Activated CD4-positive, alpha-beta T cell treated with anti-CD3 and anti-CD28 coated beads, Interleukin-2, amount 50 U/mL, for 1 hour (primary cell): ENCODE measurements around the gene STRIP1.

Source experiments
- DNase-seq: peaks from one replicate; pipeline ENCODE4 v3.0.0-alpha.2; 2020

Gene STRIP1, protein sequence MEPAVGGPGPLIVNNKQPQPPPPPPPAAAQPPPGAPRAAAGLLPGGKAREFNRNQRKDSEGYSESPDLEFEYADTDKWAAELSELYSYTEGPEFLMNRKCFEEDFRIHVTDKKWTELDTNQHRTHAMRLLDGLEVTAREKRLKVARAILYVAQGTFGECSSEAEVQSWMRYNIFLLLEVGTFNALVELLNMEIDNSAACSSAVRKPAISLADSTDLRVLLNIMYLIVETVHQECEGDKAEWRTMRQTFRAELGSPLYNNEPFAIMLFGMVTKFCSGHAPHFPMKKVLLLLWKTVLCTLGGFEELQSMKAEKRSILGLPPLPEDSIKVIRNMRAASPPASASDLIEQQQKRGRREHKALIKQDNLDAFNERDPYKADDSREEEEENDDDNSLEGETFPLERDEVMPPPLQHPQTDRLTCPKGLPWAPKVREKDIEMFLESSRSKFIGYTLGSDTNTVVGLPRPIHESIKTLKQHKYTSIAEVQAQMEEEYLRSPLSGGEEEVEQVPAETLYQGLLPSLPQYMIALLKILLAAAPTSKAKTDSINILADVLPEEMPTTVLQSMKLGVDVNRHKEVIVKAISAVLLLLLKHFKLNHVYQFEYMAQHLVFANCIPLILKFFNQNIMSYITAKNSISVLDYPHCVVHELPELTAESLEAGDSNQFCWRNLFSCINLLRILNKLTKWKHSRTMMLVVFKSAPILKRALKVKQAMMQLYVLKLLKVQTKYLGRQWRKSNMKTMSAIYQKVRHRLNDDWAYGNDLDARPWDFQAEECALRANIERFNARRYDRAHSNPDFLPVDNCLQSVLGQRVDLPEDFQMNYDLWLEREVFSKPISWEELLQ

DNA sequence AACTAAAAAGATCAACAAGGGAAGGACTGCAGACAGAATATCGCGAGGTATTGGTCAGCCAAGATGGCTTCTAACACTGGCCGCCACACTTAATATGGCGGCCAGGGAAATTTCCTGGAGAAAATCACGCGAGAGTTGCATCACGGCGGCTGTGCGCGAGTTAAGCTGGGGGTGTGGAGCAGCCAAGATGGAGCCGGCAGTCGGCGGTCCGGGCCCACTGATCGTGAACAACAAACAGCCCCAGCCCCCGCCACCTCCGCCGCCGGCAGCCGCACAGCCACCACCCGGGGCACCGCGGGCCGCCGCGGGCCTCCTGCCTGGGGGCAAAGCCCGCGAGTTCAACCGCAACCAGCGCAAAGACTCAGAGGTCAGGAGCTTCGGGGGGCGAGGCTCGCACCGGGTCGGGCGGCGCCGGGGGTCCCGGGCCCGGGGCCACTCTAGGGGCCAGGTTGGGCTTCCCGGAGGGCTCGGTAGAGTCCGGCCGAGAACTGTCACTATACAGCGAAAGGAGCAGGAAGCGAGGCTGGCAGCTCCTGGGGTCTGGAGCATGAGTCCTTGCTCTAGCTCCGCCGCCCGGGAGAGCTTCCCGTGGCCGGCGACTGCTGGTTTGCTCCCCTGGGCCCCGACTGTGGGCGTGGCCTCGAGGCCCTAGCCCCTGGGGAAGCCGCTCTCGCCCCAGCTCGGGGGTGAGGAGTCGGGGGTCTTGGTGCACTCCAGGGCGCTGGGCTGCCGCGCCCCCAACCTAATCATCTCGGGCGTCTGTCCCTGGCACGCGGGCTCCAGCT lies at the start of gene STRIP1:
Gene STRIP1 (plus strand): TSS at position 174 of the 785 bp plus-strand sequence. CDS start 14 bp downstream, at position 188.
- peak; percentile 90 for DNase-seq

DNA sequence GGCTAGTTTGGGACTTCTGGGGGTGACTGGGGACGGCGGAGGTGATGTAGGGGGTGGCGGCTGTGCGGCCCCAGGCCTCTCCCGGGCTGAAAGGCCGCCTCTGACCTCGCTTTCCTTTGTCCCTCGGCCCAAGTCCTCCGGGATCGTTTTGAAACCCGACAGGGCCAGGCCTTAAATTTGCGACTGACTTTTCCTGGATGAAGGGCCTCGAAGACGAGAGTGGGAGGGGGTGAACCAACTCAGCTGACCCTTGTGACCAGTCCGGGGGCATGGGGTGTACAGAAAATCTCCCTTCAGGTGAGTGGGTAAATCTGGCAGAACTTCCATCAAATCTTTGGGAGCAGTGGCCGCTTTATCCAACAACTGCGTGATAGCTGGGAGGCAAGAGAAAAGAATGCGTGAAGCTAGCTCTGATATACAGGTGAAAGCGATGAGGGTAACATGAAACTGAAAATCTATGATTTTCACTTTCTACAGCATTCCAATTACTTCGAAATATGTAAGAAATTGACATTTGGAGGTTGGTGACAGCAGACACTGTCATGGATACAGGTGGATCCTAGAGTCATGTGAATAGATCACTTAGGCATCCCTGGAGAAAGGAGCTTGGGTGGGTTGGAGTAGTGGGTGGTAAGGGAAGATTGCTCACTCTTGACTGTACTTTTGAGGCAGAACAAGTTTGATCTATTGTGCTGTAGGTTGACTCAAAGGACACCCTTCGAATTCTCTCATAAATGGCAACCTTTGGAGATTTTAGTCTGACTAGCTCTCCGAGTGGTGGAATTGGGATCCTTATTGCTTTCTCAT lies 49.0 kb upstream of the STRIP1 start:
- no peak for DNase-seq

DNA sequence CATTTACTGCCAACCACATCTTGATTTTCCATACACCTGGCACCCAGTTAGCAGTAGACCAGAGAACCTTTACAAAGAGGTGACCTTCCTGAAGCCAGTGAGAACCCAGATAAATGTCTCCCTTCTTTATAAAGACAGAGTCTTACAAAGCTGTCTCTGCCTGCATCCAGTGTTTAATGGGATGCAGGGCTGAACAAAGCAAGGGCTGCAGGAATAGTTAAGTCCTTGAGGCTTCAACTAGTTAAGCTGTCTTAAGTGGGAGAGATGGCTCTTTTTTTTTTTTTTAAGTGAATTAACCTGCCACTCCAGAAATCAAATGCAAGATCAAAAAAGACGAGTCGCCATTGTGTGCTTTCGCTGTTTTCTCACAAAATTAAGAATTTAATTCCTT lies 48.4 kb upstream of the STRIP1 start:
- no peak for DNase-seq

DNA sequence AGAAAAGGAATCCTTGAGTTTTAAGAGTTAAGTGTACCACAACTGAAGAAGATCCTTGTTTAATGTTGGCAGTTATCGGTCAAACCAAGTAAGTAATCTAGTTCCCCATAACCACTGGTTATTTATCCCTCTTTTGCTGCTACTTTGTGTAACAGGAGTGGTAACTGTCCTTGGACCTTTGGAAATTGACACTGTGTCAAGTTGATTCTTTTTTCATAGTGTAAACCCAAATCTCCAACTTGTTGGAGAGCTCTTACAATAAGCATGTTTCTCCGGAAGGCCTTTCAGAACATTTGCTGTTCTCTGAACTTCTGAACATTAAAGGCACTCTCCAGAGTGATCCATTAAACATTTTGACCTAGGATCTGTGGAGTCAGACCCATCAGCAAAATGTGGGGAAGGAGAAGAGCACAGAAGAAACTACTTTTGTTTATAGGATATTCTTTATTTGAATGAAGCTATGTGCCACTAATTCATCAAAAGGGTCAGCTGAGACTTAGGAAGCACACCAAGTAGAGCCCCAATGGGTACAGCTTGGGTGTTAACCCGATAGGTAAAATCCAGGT lies 46.0 kb upstream of the STRIP1 start:
- DNase-seq, result no peak

DNA sequence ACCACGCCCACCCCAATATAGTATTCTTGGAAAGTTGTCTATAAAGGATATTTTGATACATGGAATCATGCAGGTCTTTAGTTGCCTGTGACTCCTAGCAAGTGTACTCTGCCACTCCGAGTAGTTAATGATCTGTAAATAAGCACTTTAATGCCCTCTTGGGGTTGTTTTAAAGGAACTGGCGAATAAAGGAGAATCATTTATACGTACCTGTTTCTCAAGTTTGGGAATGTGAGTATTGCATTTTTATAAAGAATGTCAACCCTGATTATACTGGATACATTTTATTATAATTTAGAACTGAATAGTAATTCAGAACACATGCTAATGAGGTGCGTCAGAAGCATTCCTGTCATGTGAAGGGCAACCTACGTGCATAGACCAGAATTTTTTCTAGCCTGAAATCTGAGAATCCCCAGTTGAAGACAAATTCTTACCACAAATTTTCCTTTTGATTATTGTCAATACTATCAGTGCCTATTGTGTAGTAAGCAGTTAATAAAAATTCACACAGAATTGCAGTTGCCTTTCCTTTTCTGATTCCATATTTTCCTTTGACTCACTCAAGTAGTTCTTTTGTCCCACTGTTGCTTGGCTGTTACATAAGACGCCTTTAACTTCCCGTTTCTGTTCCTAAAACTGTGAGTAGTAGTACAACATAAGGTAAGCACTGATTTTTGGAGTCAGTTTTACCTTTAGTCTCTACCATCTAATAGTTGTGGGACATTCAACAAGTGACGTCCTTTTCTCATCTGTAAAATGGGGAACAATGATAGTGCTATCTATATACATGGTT lies 44.7 kb upstream of the STRIP1 start:
- DNase-seq, result no peak

DNA sequence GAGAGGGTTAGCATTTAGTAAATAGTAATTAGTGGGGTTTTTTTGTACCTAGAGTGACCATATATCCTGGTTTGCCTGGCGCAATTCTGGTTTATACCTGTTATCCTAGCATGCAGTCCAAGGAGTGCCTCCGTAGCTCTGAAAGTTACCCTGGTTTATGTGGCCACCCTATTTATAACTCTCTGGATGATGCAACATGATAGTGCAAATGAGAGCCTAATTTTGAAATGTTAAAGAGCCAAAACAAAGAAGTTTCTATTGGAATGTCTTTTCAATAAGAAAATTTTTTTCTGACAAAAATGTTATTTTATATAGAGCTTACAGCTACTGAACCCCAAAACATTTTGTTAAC lies 44.1 kb upstream of the STRIP1 start:
- no peak for DNase-seq

DNA sequence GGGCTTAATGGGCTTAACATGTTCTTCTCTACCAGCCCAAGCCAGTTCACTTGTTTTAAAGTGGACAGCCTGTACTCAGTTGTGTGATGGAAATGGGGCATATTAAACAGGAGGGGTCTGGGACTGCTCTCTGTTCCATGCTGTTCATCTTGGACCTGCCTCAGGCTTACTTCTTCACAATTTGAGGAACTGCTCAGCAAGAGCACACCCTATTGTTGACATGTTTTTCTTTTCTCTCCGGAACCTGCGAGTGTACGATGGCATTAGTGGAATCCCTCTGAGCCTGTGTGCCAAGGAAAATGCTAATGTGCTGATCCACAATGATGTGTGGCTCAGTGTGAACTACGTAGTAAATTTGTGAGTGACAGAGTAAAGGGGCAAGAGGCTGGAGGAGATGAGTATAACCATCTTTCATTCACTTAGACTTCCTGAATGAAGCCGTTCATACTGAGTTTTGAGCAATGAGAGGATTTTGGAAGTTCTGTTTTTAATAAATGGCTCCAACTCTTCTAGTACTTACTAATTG lies 43.0 kb upstream of the STRIP1 start:
- DNase-seq, result no peak

DNA sequence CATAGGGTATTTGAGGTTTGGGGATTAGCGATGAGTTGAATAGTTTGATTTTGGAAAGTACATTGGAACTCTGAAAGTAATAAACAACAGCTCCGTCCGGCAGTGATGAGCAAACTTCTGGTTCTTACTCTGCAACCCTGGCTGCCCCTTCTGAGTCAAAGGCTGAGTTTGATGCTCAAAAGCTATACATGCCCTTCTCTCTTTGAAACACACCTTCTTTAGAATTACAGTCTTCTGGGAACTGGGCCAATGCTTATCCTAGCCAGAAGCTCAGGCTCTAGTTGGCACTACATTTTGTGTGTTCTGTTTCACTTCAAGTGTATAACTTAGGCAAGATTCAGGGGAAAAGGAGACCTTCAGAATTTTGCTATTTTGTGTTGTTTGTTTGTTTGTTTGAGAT lies 40.5 kb upstream of the STRIP1 start:
- no peak for DNase-seq

DNA sequence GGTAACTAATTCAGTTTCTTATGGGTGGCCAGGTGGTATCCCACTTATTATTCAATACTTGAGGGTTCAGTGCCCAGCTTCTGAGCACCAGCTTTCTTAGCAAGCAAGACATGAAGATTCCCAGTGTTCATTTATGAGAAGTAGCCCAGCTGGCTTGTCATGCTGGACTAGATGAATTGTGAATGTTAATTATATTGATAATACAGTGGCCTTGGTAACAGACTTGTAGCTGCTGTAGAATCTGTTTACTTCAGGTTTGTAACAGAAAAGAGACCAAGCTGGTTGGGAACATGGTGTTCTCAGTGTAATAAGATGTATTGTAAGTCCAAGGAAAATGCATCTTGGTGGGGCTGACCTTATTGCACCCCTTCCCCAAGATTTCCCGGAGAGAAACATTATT lies 39.8 kb upstream of the STRIP1 start:
- DNase-seq, result no peak

DNA sequence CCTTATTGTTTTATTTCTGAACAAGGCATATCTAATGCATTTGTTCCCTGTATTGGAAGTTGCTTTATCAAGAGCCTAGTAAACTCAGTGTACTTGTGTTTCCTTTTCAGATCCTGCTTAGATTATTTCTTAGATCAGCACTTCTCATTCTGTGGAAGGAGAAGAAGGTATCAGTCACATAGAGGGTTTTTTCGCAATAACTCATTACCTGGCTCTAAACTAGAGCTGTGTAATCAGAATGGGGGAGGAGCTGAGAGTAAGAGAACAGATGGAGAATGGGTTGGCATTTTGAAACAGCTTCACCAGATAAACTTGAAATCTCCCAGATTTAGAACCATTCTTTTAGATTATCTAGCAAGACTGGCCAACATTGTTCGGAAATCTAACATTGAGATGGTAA lies 38.9 kb upstream of the STRIP1 start:
- no peak for DNase-seq

DNA sequence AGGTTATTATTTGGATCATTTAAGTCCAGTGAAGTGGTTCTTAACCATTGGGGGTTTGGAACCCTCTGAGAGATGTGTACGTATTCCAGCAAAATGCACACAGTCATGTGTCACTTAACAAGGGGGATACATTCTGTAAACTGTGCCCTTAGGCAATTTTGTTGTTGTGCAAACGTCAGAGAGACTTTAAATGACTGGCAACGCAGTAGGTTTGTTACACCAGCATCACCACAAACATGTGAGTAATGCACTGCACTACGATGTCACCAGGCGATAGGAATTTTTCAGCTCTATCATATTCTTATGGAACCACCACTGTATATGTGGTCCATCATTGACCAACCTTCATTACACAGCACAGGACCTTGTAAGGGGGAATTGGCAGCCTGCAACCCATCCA lies 37.9 kb upstream of the STRIP1 start:
- no peak for DNase-seq

DNA sequence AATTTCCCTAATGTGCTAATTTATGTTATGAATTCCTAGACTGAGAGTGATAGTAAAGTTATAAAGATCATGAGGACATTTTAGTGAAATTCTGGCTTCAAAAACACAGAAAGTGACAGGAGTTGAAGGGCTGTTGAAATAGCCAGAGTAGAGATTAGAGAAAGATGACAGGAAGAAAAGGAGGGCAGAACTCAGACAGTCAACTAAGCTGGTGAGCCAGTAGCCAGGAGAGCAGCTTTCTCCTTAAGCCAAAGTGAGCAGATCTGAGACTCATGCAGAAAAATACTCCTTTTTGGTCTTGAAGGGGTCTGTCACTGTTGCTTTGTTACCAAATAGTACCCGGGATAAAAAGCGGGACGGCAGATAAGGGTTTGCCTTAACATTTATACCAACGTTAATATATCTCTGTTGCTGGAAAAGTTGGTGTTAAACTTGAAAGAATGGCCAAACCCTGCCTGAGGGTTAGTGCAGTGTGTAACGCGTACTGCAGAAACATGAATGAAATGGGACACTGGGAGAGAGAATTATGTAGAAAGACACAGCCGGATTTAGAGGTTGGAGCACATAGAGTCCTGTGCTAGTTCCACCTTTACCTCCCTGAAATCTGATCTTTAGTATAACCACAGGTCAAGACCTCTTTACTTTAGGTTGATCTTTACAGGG lies 37.1 kb upstream of the STRIP1 start:
- no peak for DNase-seq

DNA sequence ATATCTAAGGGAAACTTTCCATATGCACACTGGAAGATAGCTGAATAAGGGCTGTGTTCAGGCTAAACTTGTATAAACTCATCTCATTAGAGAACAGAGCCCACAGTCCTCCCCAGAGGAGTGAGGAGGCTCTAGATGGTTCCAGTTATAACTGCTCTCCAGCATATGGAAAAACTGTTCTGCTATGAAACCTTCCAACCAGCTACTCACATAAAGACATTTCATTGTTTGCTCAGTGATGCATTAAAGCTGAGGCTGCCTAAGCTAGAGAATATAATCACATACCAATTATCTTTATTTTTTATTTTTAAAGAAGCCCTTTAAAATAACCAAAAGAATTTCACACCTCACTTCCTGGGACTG lies 36.6 kb upstream of the STRIP1 start:
- no peak for DNase-seq

DNA sequence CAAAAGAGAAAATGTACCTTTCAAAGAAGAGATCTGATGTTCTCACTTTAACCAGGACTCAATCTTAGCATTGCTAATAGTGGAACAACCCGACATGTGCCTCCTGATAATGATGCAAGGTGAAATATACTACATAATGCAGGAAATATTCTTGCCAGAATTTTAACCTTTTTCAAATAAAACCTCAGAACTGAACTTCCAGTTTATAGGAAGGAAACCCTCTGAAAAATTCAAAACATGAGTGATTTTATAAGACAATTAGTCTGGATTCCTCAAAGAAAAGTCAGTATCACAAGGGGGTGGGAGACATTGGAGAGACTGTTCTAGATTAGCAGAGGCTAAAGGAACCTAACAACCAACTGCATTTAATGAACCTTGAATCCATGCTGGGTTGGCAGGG lies 31.7 kb upstream of the STRIP1 start:
- no peak for DNase-seq

DNA sequence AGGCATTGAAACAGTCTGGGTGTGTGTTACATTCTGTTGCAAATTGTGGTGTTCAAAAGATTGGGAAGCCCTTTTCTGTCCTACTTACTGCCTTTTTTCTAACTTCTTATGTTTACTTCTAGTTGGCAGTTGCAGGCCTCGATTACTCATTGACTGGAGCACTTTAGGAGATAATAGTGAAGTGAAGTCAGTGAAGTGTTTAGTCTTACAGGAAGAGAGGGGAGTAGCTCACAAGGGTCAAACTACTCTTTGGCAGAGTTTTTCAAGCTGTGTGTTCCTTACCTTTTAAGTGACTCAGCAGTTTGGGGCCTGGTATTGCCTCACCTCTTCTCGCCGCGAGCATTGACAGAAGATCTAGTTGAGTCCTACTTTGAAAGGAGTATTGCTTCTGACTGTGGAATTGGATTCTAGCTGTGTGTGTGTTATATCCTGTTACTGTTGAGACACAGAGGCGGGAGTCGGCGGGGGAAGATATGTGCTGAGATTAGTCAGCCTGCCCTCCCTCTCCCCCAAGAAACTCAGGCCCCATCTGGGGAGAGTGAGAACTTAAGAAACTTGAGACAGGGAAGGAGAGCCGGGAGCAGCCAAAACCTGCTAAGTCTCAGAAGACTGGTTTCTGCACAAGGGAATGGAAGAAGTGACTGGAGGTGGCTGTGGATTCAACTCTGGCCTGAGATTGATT lies 30.5 kb upstream of the STRIP1 start:
- DNase-seq, result peak; percentile 6

DNA sequence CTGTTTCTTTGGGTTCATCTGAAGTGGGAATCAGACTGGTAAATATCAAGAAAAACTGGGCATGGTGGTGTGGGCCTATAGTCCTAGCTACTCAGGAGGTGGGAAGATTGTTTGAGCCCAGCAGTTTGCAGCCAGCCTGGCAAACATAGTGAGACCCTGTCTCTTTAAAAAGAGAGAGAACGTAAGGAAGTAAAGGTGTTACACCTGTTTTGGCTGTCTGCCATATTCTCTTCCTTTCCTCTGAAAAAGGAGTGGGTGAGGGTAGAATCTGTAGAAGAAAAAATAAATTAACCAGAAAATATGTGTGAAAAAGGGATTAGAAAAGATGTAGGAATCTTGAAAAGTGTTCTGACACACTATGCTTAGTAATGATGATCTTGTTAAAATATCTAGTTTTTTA lies 29.8 kb upstream of the STRIP1 start:
- no peak for DNase-seq

DNA sequence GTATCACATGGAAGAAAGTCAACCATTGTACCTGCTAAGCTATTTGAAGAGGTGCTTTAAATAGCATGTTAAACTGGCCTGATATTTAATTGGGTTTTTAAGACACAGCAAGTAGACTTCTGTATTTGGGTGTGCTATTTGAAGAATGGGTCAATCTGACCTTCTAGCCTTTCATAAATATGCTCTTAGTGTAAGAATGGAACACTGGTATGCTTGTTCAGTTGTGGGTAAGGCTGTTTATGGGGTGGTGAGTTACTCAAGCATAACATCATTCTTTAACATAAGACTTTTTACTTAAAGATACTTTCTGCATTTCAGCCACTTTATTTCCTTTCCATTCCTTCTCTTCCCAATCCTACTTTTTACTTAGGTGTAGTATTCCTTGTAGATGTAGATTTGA lies 28.5 kb upstream of the STRIP1 start:
- DNase-seq, result no peak

DNA sequence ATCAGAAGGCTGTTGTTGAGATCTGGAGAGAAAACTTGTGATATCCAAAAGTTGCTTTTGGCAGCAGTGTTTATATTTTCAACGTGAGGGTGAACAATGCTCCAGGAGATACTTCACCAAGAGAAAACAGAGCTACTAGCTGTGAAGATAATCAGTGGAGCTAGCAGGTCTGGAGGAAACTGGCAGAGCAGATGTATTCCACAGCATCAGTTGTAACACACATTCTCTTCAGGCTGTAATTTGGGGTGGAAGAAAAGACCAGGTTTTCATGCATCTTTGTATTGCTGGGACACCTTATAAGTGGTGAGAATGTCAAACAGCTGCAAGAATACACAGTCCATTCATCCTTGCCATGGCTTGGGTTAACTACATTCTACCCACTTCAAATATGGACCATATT lies 27.9 kb upstream of the STRIP1 start:
- no peak for DNase-seq

DNA sequence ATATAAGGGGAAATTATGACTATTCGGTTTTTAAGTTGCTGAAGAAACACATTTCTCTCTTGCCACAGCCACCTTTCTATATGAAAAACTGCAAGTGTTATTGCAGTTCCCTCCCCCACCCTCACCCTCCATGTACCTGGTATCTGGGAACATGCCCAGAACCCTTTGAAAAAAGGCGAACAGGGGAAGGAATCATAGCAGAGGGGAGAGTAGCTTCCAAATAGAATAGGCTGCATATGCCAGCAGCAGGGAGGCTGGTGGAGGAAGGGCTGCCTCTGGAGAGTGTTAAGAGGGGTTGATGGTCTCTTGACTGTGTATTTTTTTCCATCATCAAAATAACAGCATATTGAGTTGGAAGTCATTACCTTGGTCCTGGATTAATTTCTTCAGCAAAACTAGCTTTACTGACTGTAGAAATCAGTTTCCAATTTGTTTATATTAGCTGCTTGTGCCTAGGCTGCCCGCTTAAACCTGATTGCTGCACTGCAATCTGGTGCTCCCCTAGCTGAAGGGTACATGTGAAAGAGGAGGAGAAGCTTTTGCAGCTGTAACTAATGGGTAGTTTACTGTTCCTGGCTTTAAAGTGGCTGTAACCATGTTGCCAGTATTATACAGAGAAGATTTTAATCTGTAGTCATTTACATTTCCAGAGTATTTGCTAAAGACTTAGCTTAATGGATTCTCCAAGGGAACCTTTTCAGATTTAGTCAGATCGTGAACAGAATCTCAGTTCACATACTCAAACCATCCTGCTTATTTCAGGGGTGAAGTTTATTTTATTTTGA lies 27.2 kb upstream of the STRIP1 start:
- no peak for DNase-seq
